GM23338 (cell line): ENCODE measurements around the gene C16orf74. TPM values are rescaled to one million over a fixed set of nuclear protein-coding genes. Genes with fewer than 3 reads are reported as not detected.

Source experiments
- ATAC-seq: fragments of 200-7000 bp; cut with Tn5 transposase; 3 replicates; pipeline ENCODE4 v1.9.1; 2020
- DNase-seq: peaks from one replicate; pipeline ENCODE4 v3.0.0-alpha.2; 2015; ENCODE audit warnings: low spot score
- H2AFZ ChIP-seq: fragments of 200-600 bp; sonication (generic); 2 replicates; pipeline ENCODE4 v1.8.0; 2016; ENCODE audit warnings: antibody characterized with exemption, mild to moderate bottlenecking, moderate library complexity
- H3F3A ChIP-seq: fragments of 200-600 bp; sonication (generic); replicated peaks from 2 replicates; pipeline ENCODE4 v1.8.0; 2017; ENCODE audit warnings: antibody characterized with exemption, mixed run types, low read depth
- H3K27ac ChIP-seq: fragments of 200-600 bp; sonication (generic); 2 replicates; pipeline ENCODE4 v1.6.1; 2016; ENCODE audit warnings: low read depth
- H3K27me3 ChIP-seq: fragments of 200-600 bp; sonication (generic); 2 replicates; pipeline ENCODE4 v1.8.0; 2016; ENCODE audit warnings: mild to moderate bottlenecking, mixed run types, moderate library complexity; ENCODE audit not compliant: insufficient read depth
- H3K36me3 ChIP-seq: fragments of 200-600 bp; sonication (generic); 2 replicates; pipeline ENCODE4 v1.8.0; 2016; ENCODE audit warnings: mild to moderate bottlenecking; ENCODE audit not compliant: insufficient read depth
- H3K4me1 ChIP-seq: fragments of 200-600 bp; sonication (generic); 2 replicates; pipeline ENCODE4 v1.8.0; 2016; ENCODE audit warnings: mild to moderate bottlenecking, moderate library complexity; ENCODE audit not compliant: insufficient read depth
- H3K4me2 ChIP-seq: fragments of 200-600 bp; sonication (generic); 2 replicates; pipeline ENCODE4 v1.7.1; 2017; ENCODE audit warnings: mixed run types
- H3K4me3 ChIP-seq: fragments of 200-600 bp; sonication (generic); 2 replicates; pipeline ENCODE4 v1.6.1; 2016; ENCODE audit warnings: mixed run types
- H3K79me2 ChIP-seq: fragments of 200-600 bp; sonication (generic); replicated peaks from 2 replicates; pipeline ENCODE4 v1.8.0; 2017; ENCODE audit warnings: mild to moderate bottlenecking; ENCODE audit not compliant: insufficient read depth
- H3K9me2 ChIP-seq: fragments of 200-600 bp; sonication (generic); 2 replicates; pipeline ENCODE4 v1.8.0; 2017; ENCODE audit not compliant: insufficient read depth
- H4K20me1 ChIP-seq: fragments of 200-600 bp; sonication (generic); replicated peaks from 2 replicates; pipeline ENCODE4 v1.8.0; 2017; ENCODE audit warnings: mild to moderate bottlenecking; ENCODE audit not compliant: insufficient read depth
- H3K27ac Mint-ChIP-seq: 2 replicates; pipeline ENCODE4 v1.8.0; 2020; ENCODE audit warnings: inconsistent platforms, mild to moderate bottlenecking, moderate library complexity, mixed read lengths
- H3K27me3 Mint-ChIP-seq: 3 replicates; pipeline ENCODE4 v1.8.0; 2022; ENCODE audit warnings: low read depth, mild to moderate bottlenecking, moderate library complexity, mixed read lengths, inconsistent platforms; ENCODE audit not compliant: insufficient read depth, poor library complexity
- H3K36me3 Mint-ChIP-seq: 3 replicates; pipeline ENCODE4 v1.8.0; 2021; ENCODE audit warnings: low read depth, mild to moderate bottlenecking, inconsistent platforms, moderate library complexity, mixed read lengths
- H3K4me1 Mint-ChIP-seq: 3 replicates; pipeline ENCODE4 v1.8.0; 2020; ENCODE audit warnings: mild to moderate bottlenecking, inconsistent platforms, mixed read lengths
- H3K4me3 Mint-ChIP-seq: 3 replicates; pipeline ENCODE4 v1.8.0; 2021; ENCODE audit warnings: moderate library complexity, mild to moderate bottlenecking, inconsistent platforms, mixed read lengths
- H3K9me3 Mint-ChIP-seq: 3 replicates; pipeline ENCODE4 v1.8.0; 2020; ENCODE audit warnings: moderate library complexity, mild to moderate bottlenecking, inconsistent platforms, mixed read lengths
- CREB1 ChIP-seq: fragments of 250-450 bp; sonication (Bioruptor Pico); IDR thresholded peaks from 2 replicates; pipeline ENCODE4 v1.5.0; 2020; ENCODE audit warnings: low read depth, mild to moderate bottlenecking, moderate library complexity
- EZH2 ChIP-seq: fragments of 200-600 bp; sonication (generic); IDR thresholded peaks from one replicate; pipeline ENCODE4 v1.8.0; 2017; ENCODE audit warnings: antibody characterized with exemption, mild to moderate bottlenecking, low read depth; ENCODE audit not compliant: unreplicated experiment
- EZH2phosphoT487 ChIP-seq: fragments of 200-600 bp; sonication (generic); IDR thresholded peaks from one replicate; pipeline ENCODE4 v1.8.1; 2018; ENCODE audit warnings: antibody characterized with exemption; ENCODE audit not compliant: unreplicated experiment
- JUNB ChIP-seq: IDR thresholded peaks from one replicate; pipeline ENCODE4 v1.6.1; 2016; ENCODE audit warnings: antibody characterized with exemption; ENCODE audit not compliant: unreplicated experiment
- NANOG ChIP-seq: IDR thresholded peaks from 2 replicates; pipeline ENCODE4 v1.6.1; 2016; ENCODE audit warnings: antibody characterized with exemption, borderline replicate concordance
- POLR2AphosphoS5 ChIP-seq: IDR thresholded peaks from 2 replicates; pipeline ENCODE4 v1.6.1; 2016; ENCODE audit warnings: antibody characterized with exemption, low read depth
- STAT1 ChIP-seq: IDR thresholded peaks from one replicate; pipeline ENCODE4 v1.6.1; 2016; ENCODE audit warnings: antibody characterized with exemption; ENCODE audit not compliant: unreplicated experiment
- ZNF114 ChIP-seq: fragments of 250-450 bp; sonication (Bioruptor Pico); IDR thresholded peaks from 2 replicates; pipeline ENCODE4 v1.5.0; 2020; ENCODE audit warnings: mild to moderate bottlenecking, moderate library complexity
- ZNF331 ChIP-seq: fragments of 250-450 bp; sonication (Bioruptor Pico); IDR thresholded peaks from 2 replicates; pipeline ENCODE4 v1.5.0; 2020; ENCODE audit warnings: low read depth, mild to moderate bottlenecking, moderate library complexity
- ZNF462 ChIP-seq: fragments of 250-450 bp; sonication (Bioruptor Pico); IDR thresholded peaks from 2 replicates; pipeline ENCODE4 v1.5.0; 2020; ENCODE audit warnings: mild to moderate bottlenecking, moderate library complexity
- polyA plus RNA-seq: library from polyadenylated mRNA; unstranded; fragments of >200 nt; fragmentation: Nextera tagmentation; extraction: Ambion mirVana; gene quantifications from 2 replicates; pipeline ENCODE4 v1.2.1, GENCODE V29; 2016
- total RNA-seq: library from RNA; depleted of rRNA; stranded (reverse); fragments of >200 nt; shearing (Covaris generic); gene quantifications from 2 replicates; pipeline ENCODE4 v1.2.3, GENCODE V29; 2014
- TF ChIP-seq, protein P1 (sequence below), 2 experiments: fragments of 200-600 bp in 1 of 2; sonication (generic) in 1 of 2; conservative IDR thresholded peaks; 2 replicates each; pipeline versions ENCODE4 v1.5.1 to v1.6.1; 2016 to 2017; ENCODE audit warnings: antibody characterized with exemption in 2 of 2, low read depth in 2 of 2, mild to moderate bottlenecking in 2 of 2, moderate library complexity in 1 of 2
- TF ChIP-seq, protein P2 (sequence below): IDR thresholded peaks from 2 replicates; pipeline ENCODE4 v1.6.1; 2016; ENCODE audit warnings: antibody characterized with exemption
- TF ChIP-seq, protein P3 (sequence below): IDR thresholded peaks from one replicate; pipeline ENCODE4 v1.6.1; 2018; ENCODE audit warnings: antibody characterized with exemption; ENCODE audit not compliant: unreplicated experiment

C16orf74 gene
- total and polyA plus RNA-seq, 2 experiments from 2014 or later, result 12.1 to 19.1 TPM

DNA sequence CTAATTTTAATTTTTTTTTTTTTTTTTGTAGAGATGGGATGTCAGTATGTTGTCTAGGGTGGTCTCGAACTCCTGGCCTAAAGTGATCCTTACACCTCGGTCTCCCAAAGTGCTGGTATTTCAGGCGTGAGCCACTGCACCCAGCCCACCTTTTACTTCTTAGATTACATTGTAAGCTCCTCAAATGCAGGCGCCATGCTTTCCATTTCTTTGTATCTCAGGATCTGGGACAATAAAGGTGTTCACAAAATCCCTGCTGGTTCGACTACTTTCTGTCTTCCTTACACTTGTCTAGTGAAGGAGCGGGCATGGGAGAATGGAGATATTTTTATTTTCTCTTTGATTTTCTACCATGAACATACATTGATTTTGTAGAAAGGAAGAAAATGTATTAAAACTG, 23.2 kb upstream of the C16orf74 start:
- H3K9me3 Mint-ChIP-seq, result no peaks in the 10 kb centered on the region

More for the DNA sequence above, 23.2 kb upstream of the C16orf74 start:
- no peak overlapping the region for H3K4me3 Mint-ChIP-seq
- no peaks in the 10 kb centered on the region for H3K4me1 Mint-ChIP-seq
- no peak overlapping the region for H2AFZ ChIP-seq
- TF ChIP-seq STAT1 (no peak), CREB1 (no peak), POLR2AphosphoS5 (no peak), ZNF462 (CRISPR knock-in tag) (no peak), JUNB (no peak), ZNF331 (CRISPR knock-in tag) (no peak), ZNF114 (CRISPR knock-in tag) (no peak), NANOG (no peak), EZH2phosphoT487 (no peak), EZH2 (no peak)
- TF ChIP-seq, protein P1, sequence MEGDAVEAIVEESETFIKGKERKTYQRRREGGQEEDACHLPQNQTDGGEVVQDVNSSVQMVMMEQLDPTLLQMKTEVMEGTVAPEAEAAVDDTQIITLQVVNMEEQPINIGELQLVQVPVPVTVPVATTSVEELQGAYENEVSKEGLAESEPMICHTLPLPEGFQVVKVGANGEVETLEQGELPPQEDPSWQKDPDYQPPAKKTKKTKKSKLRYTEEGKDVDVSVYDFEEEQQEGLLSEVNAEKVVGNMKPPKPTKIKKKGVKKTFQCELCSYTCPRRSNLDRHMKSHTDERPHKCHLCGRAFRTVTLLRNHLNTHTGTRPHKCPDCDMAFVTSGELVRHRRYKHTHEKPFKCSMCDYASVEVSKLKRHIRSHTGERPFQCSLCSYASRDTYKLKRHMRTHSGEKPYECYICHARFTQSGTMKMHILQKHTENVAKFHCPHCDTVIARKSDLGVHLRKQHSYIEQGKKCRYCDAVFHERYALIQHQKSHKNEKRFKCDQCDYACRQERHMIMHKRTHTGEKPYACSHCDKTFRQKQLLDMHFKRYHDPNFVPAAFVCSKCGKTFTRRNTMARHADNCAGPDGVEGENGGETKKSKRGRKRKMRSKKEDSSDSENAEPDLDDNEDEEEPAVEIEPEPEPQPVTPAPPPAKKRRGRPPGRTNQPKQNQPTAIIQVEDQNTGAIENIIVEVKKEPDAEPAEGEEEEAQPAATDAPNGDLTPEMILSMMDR (conservative IDR thresholded peaks at IDR 0.05; ENCODE audit: low read depth in 2 of 2), result no peak
- TF ChIP-seq, protein P2, sequence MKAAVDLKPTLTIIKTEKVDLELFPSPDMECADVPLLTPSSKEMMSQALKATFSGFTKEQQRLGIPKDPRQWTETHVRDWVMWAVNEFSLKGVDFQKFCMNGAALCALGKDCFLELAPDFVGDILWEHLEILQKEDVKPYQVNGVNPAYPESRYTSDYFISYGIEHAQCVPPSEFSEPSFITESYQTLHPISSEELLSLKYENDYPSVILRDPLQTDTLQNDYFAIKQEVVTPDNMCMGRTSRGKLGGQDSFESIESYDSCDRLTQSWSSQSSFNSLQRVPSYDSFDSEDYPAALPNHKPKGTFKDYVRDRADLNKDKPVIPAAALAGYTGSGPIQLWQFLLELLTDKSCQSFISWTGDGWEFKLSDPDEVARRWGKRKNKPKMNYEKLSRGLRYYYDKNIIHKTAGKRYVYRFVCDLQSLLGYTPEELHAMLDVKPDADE, result no peak
- TF ChIP-seq, protein P3, sequence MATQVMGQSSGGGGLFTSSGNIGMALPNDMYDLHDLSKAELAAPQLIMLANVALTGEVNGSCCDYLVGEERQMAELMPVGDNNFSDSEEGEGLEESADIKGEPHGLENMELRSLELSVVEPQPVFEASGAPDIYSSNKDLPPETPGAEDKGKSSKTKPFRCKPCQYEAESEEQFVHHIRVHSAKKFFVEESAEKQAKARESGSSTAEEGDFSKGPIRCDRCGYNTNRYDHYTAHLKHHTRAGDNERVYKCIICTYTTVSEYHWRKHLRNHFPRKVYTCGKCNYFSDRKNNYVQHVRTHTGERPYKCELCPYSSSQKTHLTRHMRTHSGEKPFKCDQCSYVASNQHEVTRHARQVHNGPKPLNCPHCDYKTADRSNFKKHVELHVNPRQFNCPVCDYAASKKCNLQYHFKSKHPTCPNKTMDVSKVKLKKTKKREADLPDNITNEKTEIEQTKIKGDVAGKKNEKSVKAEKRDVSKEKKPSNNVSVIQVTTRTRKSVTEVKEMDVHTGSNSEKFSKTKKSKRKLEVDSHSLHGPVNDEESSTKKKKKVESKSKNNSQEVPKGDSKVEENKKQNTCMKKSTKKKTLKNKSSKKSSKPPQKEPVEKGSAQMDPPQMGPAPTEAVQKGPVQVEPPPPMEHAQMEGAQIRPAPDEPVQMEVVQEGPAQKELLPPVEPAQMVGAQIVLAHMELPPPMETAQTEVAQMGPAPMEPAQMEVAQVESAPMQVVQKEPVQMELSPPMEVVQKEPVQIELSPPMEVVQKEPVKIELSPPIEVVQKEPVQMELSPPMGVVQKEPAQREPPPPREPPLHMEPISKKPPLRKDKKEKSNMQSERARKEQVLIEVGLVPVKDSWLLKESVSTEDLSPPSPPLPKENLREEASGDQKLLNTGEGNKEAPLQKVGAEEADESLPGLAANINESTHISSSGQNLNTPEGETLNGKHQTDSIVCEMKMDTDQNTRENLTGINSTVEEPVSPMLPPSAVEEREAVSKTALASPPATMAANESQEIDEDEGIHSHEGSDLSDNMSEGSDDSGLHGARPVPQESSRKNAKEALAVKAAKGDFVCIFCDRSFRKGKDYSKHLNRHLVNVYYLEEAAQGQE, result no peak
- H4K20me1 ChIP-seq, result no peaks in the 10 kb centered on the region; the same call in 1 of the 2 replicates
- no peak overlapping the region for H3K4me3 ChIP-seq
- H3K36me3 ChIP-seq, result peaks cover 11% of the 10 kb centered on the region
- H3K79me2 ChIP-seq, result no peaks in the 10 kb centered on the region
- H3K27ac ChIP-seq, result no peak overlapping the region
- ATAC-seq, result no peak
- no peak overlapping the region for H3K27ac Mint-ChIP-seq
- no peaks in the 10 kb centered on the region for H3K27me3 ChIP-seq
- DNase-seq, result no peak
- H3K27me3 Mint-ChIP-seq, result peaks cover 5% of the 10 kb centered on the region
- H3K4me2 ChIP-seq, result no peak overlapping the region
- no peaks in the 10 kb centered on the region for H3K4me1 ChIP-seq
- H3F3A ChIP-seq, result 0 out of 2 replicates have a peak, but pooled peaks cover 2% of the 10 kb centered on the region
- H3K36me3 Mint-ChIP-seq, result peaks cover 24% of the 10 kb centered on the region
- H3K9me2 ChIP-seq, result no peaks in the 10 kb centered on the region
